GM12892 (cell line): Measurements from ENCODE around the gene GALM.
"Not testable (repeated sequence)": the region's sequence is repeated elsewhere in the genome, so short reads cannot be mapped to it uniquely, and the experiment has no call there.

Source experiments
- DNase-seq: peaks from one replicate; pipeline ENCODE4 v3.0.0; 2011; ENCODE audit not compliant: insufficient read length
- FAIRE-seq: peaks from 2 replicates; lab custom pipeline; 2011; peaks lifted over from hg19 to GRCh38; lab: Jason Lieb, UNC
- POLR2A ChIP-seq: IDR thresholded peaks from 2 replicates; pipeline ENCODE4 v1.6.1; 2011; ENCODE audit warnings: low read depth, low read length, control low read depth
- POLR2AphosphoS5 ChIP-seq: IDR thresholded peaks from 2 replicates; pipeline ENCODE4 v1.6.1; 2011; ENCODE audit warnings: low read depth, low read length, control low read depth
- TAF1 ChIP-seq: IDR thresholded peaks from 2 replicates; pipeline ENCODE4 v1.6.1; 2011; ENCODE audit warnings: low read depth, mild to moderate bottlenecking, control low read depth, low read length, borderline replicate concordance

GALM gene

GRCh38 chr2:38723173-38723572 is 57.3 kb downstream of the GALM start:
- no peak for TF ChIP-seq POLR2A
- FAIRE-seq (no peak), DNase-seq (no peak)

- no peak for FAIRE-seq
Measured at GRCh38 chr2:38727661-38728060, 61.7 kb downstream of the GALM start.

DNA sequence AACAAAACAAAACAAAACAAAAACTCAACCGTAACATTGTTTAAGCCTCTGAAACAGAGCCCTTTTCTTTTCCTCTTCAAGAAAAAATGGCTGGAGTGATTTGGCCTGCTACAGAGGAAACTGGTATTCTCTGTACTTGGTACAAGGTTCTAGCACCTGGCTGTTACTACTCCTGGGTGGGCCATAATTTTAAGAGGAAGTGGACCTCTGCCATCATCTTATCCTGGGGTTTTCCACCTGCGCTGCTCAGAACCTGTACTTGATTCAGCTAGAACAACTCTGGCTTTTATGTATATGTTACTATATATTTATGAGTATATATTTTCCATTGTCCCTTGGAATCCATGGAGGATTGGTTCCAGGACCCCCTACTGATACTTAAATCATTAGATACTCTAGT is 62.8 kb downstream of the GALM start:
- no peak for TF ChIP-seq TAF1
- FAIRE-seq, result no peak
- no peak for DNase-seq

More at GRCh38 chr2:38727661-38728060, 61.7 kb downstream of the GALM start:
- DNase-seq, result no peak
- TF ChIP-seq POLR2A (no peak), TAF1 (no peak), POLR2AphosphoS5 (no peak)

DNA sequence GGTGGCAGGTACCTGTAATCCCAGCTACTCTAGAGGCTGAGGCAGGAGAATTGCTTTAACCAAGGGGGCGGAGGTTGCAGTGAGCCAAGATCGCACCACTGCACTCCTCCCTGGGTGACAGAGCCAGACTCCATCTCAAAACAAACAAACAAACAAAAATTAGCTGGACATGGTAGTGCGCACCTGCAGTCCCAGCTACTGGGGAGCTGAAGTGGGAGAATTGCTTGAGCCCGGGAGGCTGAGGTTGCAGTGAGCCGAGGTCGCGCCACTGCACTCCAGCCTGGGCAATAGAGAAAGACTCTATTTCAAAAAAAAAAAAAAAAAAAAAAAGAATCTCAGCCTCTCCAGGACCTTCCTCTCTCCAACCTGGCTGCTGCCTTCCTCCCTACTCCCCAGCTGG is 65.2 kb downstream of the GALM start:
- DNase-seq (no peak), FAIRE-seq (no peak)
- TF ChIP-seq TAF1 (no peak), POLR2A (no peak), POLR2AphosphoS5 (no peak)

DNA sequence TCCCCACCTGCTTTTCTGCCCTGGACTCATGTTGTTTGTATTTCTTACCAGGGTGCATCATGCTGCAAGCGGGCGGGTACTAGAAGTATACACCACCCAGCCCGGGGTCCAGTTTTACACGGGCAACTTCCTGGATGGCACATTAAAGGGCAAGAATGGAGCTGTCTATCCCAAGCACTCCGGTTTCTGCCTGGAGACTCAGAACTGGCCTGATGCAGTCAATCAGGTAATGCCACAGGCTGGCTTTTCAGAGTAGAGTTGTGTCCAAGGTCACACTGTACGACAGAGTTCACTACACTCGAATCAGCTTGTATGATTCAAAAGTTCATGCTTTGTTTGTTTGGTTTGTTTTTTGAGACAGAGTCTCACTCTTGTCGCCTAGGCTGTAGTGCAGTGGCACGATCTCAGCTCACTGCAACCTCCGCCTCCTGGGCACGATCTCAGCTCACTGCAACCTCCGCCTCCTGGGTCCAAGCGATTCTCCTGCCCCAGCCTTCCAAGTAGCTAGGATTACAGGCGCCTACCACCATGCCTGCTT is 65.8 kb downstream of the GALM start:
- TF ChIP-seq POLR2AphosphoS5 (no peak), POLR2A (no peak), TAF1 (no peak)
- no peak for FAIRE-seq

GRCh38 chr2:38733300-38733971 is 67.5 kb downstream of the GALM start:
- FAIRE-seq (no peak), DNase-seq (no peak)
- TF ChIP-seq POLR2AphosphoS5 (no peak), TAF1 (no peak), POLR2A (no peak)

More for the DNA sequence above, 65.8 kb downstream of the GALM start:
- no peak for DNase-seq

DNA sequence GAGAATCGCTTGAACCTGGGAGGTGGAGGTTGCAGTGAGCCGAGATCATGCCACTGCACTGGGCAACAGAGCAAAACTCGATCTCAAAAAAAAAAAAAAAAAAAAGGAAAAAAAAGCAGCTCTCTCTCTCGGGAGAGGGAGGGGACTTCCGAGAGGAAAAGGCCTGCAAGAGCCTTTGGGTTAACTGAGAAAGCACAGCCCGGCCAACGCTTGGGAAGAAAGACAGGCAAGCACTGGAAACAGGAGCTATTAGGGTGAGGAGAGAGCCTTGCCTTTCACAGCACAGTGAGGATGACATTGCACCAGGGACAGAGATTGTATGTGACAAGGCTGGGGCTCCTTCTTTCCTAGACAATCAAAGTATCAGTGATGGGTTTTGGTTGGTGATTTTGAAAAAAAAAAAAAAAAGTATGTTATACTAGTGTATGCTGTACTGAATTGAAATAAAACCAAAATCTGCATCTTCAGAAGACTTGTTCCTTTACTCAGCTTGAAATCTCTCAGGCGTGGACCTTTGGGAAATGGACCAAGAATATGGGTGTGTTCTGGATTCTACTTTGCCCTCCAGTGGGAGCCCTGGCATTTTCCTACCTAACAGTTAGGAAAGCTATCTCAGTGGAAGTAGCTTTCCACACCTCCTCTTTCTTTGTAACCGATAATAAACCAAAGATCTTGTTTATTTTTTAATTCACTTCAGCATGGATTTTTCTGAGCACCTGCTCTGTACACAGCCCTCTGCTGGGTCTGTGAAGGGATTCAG is 68.6 kb downstream of the GALM start:
- DNase-seq (no peak), FAIRE-seq (no peak)
- TF ChIP-seq POLR2AphosphoS5 (no peak), POLR2A (no peak), TAF1 (no peak)

DNA sequence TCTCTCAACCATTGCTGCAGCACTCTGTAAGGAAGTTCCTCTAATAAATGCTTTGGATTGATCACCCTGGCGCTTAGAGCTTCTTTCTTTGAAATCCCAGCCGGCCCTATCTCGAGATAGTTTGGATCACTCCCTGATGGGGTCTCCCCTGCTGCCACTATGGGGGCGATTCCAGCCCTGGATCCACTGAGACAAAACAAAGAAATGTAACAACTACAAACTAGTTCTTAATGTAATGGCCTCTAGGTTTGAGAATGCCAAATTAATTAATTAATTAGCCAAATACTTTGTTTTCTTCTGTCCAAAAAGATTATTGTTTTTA is 70.0 kb downstream of the GALM start:
- DNase-seq (no peak), FAIRE-seq (no peak)
- TF ChIP-seq POLR2AphosphoS5, result no peak
- TF ChIP-seq TAF1, result no peak
- no peak for TF ChIP-seq POLR2A

DNA sequence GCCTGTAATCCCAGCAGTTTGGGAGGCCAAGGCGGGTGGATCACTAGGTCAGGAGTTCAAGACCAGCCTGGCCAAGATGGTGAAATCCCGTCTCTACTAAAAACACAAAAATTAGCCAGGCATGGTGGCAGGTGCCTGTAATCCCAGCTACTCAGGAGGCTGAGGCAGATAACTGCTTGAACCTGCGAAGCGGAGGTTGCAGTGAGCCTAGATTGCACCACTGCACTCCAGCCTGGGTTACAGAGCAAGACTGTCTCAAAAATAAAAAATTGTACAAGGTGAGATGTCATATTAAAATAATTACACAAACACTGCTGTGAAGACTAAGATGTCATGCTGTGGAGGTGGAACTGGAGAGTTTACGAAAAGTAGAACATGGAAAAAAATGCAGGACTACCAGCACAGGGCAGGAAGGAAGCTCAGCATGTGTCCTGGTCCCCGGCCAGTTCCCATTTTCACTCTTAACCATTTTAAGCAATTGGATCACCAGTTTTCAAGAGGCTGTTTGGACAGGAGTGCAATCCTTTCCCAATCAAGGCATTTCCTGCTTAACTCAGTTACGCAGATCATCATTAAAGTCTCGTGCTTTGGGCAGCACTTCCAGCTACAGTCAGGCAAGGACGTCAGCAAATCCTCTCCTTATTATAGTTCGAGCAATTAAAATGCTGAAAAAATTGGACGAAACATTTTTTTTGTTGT is 71.2 kb downstream of the GALM start:
- DNase-seq, FAIRE-seq: not testable (repeated sequence)

DNA sequence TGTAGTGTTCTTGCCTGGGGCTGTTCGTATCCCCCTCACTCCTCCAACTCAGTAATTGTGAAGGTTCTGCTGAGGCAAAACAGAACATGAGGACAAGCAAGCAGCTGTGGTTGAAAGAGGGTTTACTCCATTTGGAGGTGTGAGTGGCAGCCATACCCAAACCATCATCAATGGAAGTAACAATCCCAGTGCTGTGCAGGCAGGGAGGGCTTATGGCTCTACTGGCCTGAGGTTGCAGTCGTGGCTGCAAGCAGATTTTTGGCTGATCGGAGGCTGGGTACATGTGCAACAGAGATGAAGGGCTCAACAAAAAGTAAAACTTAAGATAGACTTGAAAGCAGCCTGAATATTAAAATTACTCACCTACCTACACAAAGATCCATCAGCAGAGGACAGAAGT is 72.0 kb downstream of the GALM start:
- no peak for FAIRE-seq

DNA sequence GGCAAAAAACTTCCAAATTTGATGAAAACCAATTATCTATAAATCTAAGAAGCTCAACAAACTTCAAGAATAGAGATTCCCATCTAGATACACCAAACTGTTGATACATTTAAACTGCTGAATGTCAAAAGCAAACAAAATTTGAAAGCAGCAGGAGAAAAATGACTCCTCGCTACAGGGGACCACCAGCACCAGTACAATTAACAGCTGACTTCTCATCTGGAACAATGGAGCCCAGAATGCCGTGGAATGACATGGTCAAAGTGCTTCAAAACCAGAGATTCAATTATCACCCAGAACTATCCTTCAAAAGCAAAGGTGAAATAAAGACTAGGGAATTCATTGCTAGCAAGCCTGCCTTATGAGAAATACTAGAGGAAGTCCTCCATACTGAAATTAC is 73.6 kb downstream of the GALM start:
- TF ChIP-seq POLR2A, result no peak
- FAIRE-seq (no peak), DNase-seq (no peak)

More for the DNA sequence above, 72.0 kb downstream of the GALM start:
- no peak for DNase-seq
- TF ChIP-seq TAF1 (no peak), POLR2A (no peak), POLR2AphosphoS5 (no peak)
